IPS-18a (cell line): ENCODE results near the gene OSM.

Experiments
- H3K27ac ChIP-seq: one replicate; pipeline ENCODE4 v1.5.1; 2013; ENCODE audit warnings: low read length
- H3K27me3 ChIP-seq: one replicate; pipeline ENCODE4 v1.6.1; 2013; ENCODE audit warnings: mild to moderate bottlenecking, low read length; ENCODE audit not compliant: control insufficient read depth, insufficient read depth
- H3K36me3 ChIP-seq: one replicate; pipeline ENCODE4 v1.6.1; 2013; ENCODE audit warnings: low read depth, low read length; ENCODE audit not compliant: control insufficient read depth
- H3K4me1 ChIP-seq: one replicate; pipeline ENCODE4 v1.6.1; 2013; ENCODE audit warnings: low read depth, low read length; ENCODE audit not compliant: control insufficient read depth
- H3K4me3 ChIP-seq: one replicate; pipeline ENCODE4 v1.5.1; 2013; ENCODE audit warnings: low read length
- H3K9ac ChIP-seq: one replicate; pipeline ENCODE4 v1.6.1; 2013; ENCODE audit warnings: mild to moderate bottlenecking, low read length, moderate library complexity
- H3K9me3 ChIP-seq: one replicate; pipeline ENCODE4 v1.6.1; 2013; ENCODE audit warnings: low read depth, low read length; ENCODE audit not compliant: control insufficient read depth

The OSM gene

GRCh38 chr22:30306627-30307011 is 40.0 kb upstream of the OSM start:
- H3K27ac ChIP-seq, result no peak overlapping the region
- no peaks in the 10 kb centered on the region for H3K27me3 ChIP-seq
- H3K4me3 ChIP-seq, result no peak overlapping the region
- H3K9me3 ChIP-seq, result no peaks in the 10 kb centered on the region
- H3K4me1 ChIP-seq, result peaks cover 3% of the 10 kb centered on the region
- no peak overlapping the region for H3K9ac ChIP-seq
- H3K36me3 ChIP-seq, result no peaks in the 10 kb centered on the region

GRCh38 chr22:30305906-30306626 is 39.4 kb upstream of the OSM start:
- no peaks in the 10 kb centered on the region for H3K4me1 ChIP-seq
- no peak overlapping the region for H3K4me3 ChIP-seq
- no peaks in the 10 kb centered on the region for H3K36me3 ChIP-seq
- H3K9ac ChIP-seq, result no peak overlapping the region
- no peak overlapping the region for H3K27ac ChIP-seq
- no peaks in the 10 kb centered on the region for H3K27me3 ChIP-seq
- no peaks in the 10 kb centered on the region for H3K9me3 ChIP-seq

- Histone ChIP-seq H3K9me3 (no peaks in the 10 kb centered on the region), H3K27ac (no peak overlapping the region), H3K36me3 (no peaks in the 10 kb centered on the region), H3K27me3 (no peaks in the 10 kb centered on the region), H3K4me1 (no peaks in the 10 kb centered on the region), H3K4me3 (no peak overlapping the region), H3K9ac (no peak overlapping the region)
Observed at GRCh38 chr22:30305519-30305905, 38.9 kb upstream of the OSM start.

- Histone ChIP-seq H3K4me3 (no peak overlapping the region), H3K4me1 (no peaks in the 10 kb centered on the region), H3K9ac (no peak overlapping the region)
Observed at GRCh38 chr22:30304495-30305244, 38.0 kb upstream of the OSM start.

GRCh38 chr22:30302810-30303138 is 36.1 kb upstream of the OSM start:
- no peak overlapping the region for H3K4me3 ChIP-seq
- no peaks in the 10 kb centered on the region for H3K27me3 ChIP-seq
- H3K9me3 ChIP-seq, result no peaks in the 10 kb centered on the region
- no peaks in the 10 kb centered on the region for H3K36me3 ChIP-seq
- no peak overlapping the region for H3K27ac ChIP-seq
- H3K9ac ChIP-seq, result no peak overlapping the region
- H3K4me1 ChIP-seq, result no peaks in the 10 kb centered on the region

More at GRCh38 chr22:30304495-30305244, 38.0 kb upstream of the OSM start:
- no peaks in the 10 kb centered on the region for H3K27me3 ChIP-seq
- no peaks in the 10 kb centered on the region for H3K36me3 ChIP-seq
- H3K27ac ChIP-seq, result no peak overlapping the region
- no peaks in the 10 kb centered on the region for H3K9me3 ChIP-seq

- no peaks in the 10 kb centered on the region for H3K4me1 ChIP-seq
- no peak overlapping the region for H3K4me3 ChIP-seq
- H3K9me3 ChIP-seq, result no peaks in the 10 kb centered on the region
- H3K27ac ChIP-seq, result no peak overlapping the region
- H3K27me3 ChIP-seq, result no peaks in the 10 kb centered on the region
- H3K36me3 ChIP-seq, result no peaks in the 10 kb centered on the region
- no peak overlapping the region for H3K9ac ChIP-seq
Observed at GRCh38 chr22:30301995-30302809, 35.6 kb upstream of the OSM start.

- Histone ChIP-seq H3K27ac (no peak overlapping the region), H3K4me1 (no peaks in the 10 kb centered on the region), H3K36me3 (no peaks in the 10 kb centered on the region), H3K4me3 (no peak overlapping the region), H3K9me3 (no peaks in the 10 kb centered on the region), H3K27me3 (no peaks in the 10 kb centered on the region), H3K9ac (no peak overlapping the region)
Observed at GRCh38 chr22:30299322-30299721, 32.7 kb upstream of the OSM start.

GRCh38 chr22:30297991-30298701 is 31.5 kb upstream of the OSM start:
- no peak overlapping the region for H3K4me3 ChIP-seq
- H3K27me3 ChIP-seq, result no peaks in the 10 kb centered on the region
- H3K36me3 ChIP-seq, result no peaks in the 10 kb centered on the region
- no peak overlapping the region for H3K9ac ChIP-seq
- H3K27ac ChIP-seq, result no peak overlapping the region
- no peaks in the 10 kb centered on the region for H3K4me1 ChIP-seq
- H3K9me3 ChIP-seq, result no peaks in the 10 kb centered on the region

- H3K36me3 ChIP-seq, result no peaks in the 10 kb centered on the region
Observed at GRCh38 chr22:30297276-30297990, 30.8 kb upstream of the OSM start.

GRCh38 chr22:30296833-30297232 is 30.2 kb upstream of the OSM start:
- Histone ChIP-seq H3K4me3 (no peak overlapping the region), H3K27ac (no peak overlapping the region), H3K4me1 (no peaks in the 10 kb centered on the region), H3K27me3 (no peaks in the 10 kb centered on the region), H3K36me3 (no peaks in the 10 kb centered on the region), H3K9me3 (no peaks in the 10 kb centered on the region), H3K9ac (no peak overlapping the region)

More at GRCh38 chr22:30297276-30297990, 30.8 kb upstream of the OSM start:
- H3K9ac ChIP-seq, result no peak overlapping the region
- no peaks in the 10 kb centered on the region for H3K27me3 ChIP-seq
- no peak overlapping the region for H3K27ac ChIP-seq
- no peaks in the 10 kb centered on the region for H3K4me1 ChIP-seq
- H3K4me3 ChIP-seq, result no peak overlapping the region
- no peaks in the 10 kb centered on the region for H3K9me3 ChIP-seq

GRCh38 chr22:30296324-30296723 is 29.7 kb upstream of the OSM start:
- Histone ChIP-seq H3K9ac (no peak overlapping the region), H3K27ac (no peak overlapping the region), H3K27me3 (no peaks in the 10 kb centered on the region), H3K36me3 (no peaks in the 10 kb centered on the region), H3K9me3 (no peaks in the 10 kb centered on the region), H3K4me1 (no peaks in the 10 kb centered on the region), H3K4me3 (no peak overlapping the region)
